HepG2 (cell line): ENCODE results near the gene ABCF1. TPM values are rescaled to one million over a fixed set of nuclear protein-coding genes. Genes with fewer than 3 reads are reported as not detected.

Experiments used
- ATAC-seq: fragments of 200-7000 bp; cut with Tn5 transposase; 3 replicates; pipeline ENCODE4 v1.9.1; 2020; ENCODE audit warnings: mild to moderate bottlenecking, moderate library complexity
- BruUV-seq: library from RNA; stranded (reverse); fragments of 400-500 nt; replicated peaks from 2 replicates; lab custom pipeline; 2021; lab: Mats Ljungman, UMichigan
- CTCF ChIA-PET: fragments of 300-600 bp; formaldehyde crosslinking; extraction: SDS; loops from one replicate; lab custom pipeline; 2021; ENCODE audit warnings: low total read pairs, inconsistent platforms, low intra/inter-chr PET ratio; lab: Yijun Ruan, JAX
- POLR2A ChIA-PET: fragments of 350-600 bp; sonication (Branson Sonifier 250); formaldehyde crosslinking; loops from one replicate; lab custom pipeline; 2020; ENCODE audit warnings: antibody characterized with exemption, inconsistent platforms; lab: Yijun Ruan, JAX
- DNase-seq: peaks from one replicate; pipeline ENCODE4 v3.0.0-alpha.2; 2015; ENCODE audit warnings: low spot score
- FAIRE-seq: peaks from 3 replicates; lab custom pipeline; 2011; peaks lifted over from hg19 to GRCh38; lab: Jason Lieb, UNC
- H2AFZ ChIP-seq: one replicate; pipeline ENCODE4 v1.6.1; 2011; ENCODE audit warnings: low read length, inconsistent platforms
- H3K27ac ChIP-seq: fragments of 300-600 bp; 3 replicates; pipeline ENCODE4 v1.8.0; 2011; ENCODE audit warnings: mixed run types, mild to moderate bottlenecking, mixed read lengths, low read length, inconsistent platforms; ENCODE audit not compliant: insufficient read depth; ENCODE audit errors: extremely low read length
- H3K27me3 ChIP-seq, 2 experiments: fragments of 200-600 bp in 1 of 2; 2 replicates in 1 of 2; 3 replicates in 1 of 2; pipeline versions ENCODE4 v1.6.0 to v1.8.0; 2011; ENCODE audit warnings: low read length in 2 of 2, mild to moderate bottlenecking in 2 of 2, moderate library complexity in 2 of 2, inconsistent platforms in 1 of 2; ENCODE audit not compliant: insufficient read depth in 2 of 2, control insufficient read depth in 1 of 2
- H3K36me3 ChIP-seq, 2 experiments: fragments of 200-600 bp in 1 of 2; replicated peaks in 1 of 2; 2 replicates in 1 of 2; 3 replicates in 1 of 2; pipeline versions ENCODE4 v1.5.1 to v1.8.0; 2011; ENCODE audit warnings: low read length in 2 of 2, inconsistent platforms in 1 of 2; ENCODE audit not compliant: insufficient read depth in 2 of 2, control insufficient read depth in 1 of 2
- H3K4me1 ChIP-seq: 2 replicates; pipeline ENCODE4 v1.5.1; 2012; ENCODE audit warnings: low read length, inconsistent platforms; ENCODE audit not compliant: insufficient read depth
- H3K4me2 ChIP-seq: 2 replicates; pipeline ENCODE4 v1.6.0; 2011; ENCODE audit warnings: low read depth, low read length, inconsistent platforms
- H3K4me3 ChIP-seq, 3 experiments: fragments of 200-600 bp in 1 of 3; sonication (generic), shearing (Covaris generic) in 1 of 3; replicated peaks in 1 of 3; 2 replicates each; pipeline ENCODE4 v1.5.1; 2011 to 2016; ENCODE audit warnings: low read length in 3 of 3, inconsistent platforms in 2 of 3, low read depth in 2 of 3, mild to moderate bottlenecking in 2 of 3, control low read depth in 1 of 3, mixed read lengths in 1 of 3; ENCODE audit not compliant: insufficient read depth in 1 of 3
- H3K79me2 ChIP-seq: one replicate; pipeline ENCODE4 v1.6.1; 2011; ENCODE audit warnings: low read length, inconsistent platforms; ENCODE audit not compliant: insufficient read depth
- H3K9ac ChIP-seq: 2 replicates; pipeline ENCODE4 v1.6.0; 2011; ENCODE audit warnings: mild to moderate bottlenecking, low read depth, low read length, inconsistent platforms; ENCODE audit not compliant: insufficient read depth
- H3K9me3 ChIP-seq: 2 replicates; pipeline ENCODE4 v1.5.1; 2012; ENCODE audit warnings: mild to moderate bottlenecking, low read length
- H4K20me1 ChIP-seq: 2 replicates; pipeline ENCODE4 v1.6.0; 2011; ENCODE audit warnings: inconsistent platforms, mild to moderate bottlenecking, low read length, moderate library complexity; ENCODE audit not compliant: insufficient read depth
- ATF5 ChIP-seq: sonication (generic); formaldehyde crosslinking; IDR thresholded peaks from 2 replicates; pipeline ENCODE4 v1.4.0; 2020; ENCODE audit warnings: mild to moderate bottlenecking, low read depth, missing genetic modification reagents
- CEBPG ChIP-seq: IDR thresholded peaks from 2 replicates; pipeline ENCODE4 v1.6.1; 2016
- GATA4 ChIP-seq: sonication (generic); IDR thresholded peaks from 2 replicates; pipeline ENCODE4 v1.6.1; 2016; ENCODE audit warnings: antibody characterized with exemption, low read depth, borderline replicate concordance
- HNRNPL ChIP-seq: fragments of 200-400 bp; formaldehyde crosslinking; IDR thresholded peaks from 2 replicates; pipeline ENCODE4 v1.6.1; 2017; ENCODE audit warnings: mild to moderate bottlenecking, low read depth, low read length
- POLR2AphosphoS2 ChIP-seq: IDR thresholded peaks from 2 replicates; pipeline ENCODE4 v1.6.1; 2011; ENCODE audit warnings: low read depth, low read length, improper control_type of control experiment
- RBM22 ChIP-seq: fragments of 200-400 bp; formaldehyde crosslinking; optimal IDR thresholded peaks from 2 replicates; pipeline ENCODE3; 2017; ENCODE audit warnings: mild to moderate bottlenecking, low read length, moderate library complexity
- RBM39 ChIP-seq: fragments of 200-400 bp; formaldehyde crosslinking; IDR thresholded peaks from one replicate; pipeline ENCODE4 v1.6.1; 2018; ENCODE audit warnings: antibody characterized with exemption, mild to moderate bottlenecking, low read depth, low read length; ENCODE audit not compliant: poor library complexity, severe bottlenecking
- RCOR2 ChIP-seq: IDR thresholded peaks from 2 replicates; pipeline ENCODE4 v1.6.1; 2016; ENCODE audit warnings: missing biosample characterization, missing genetic modification reagents
- ZNF205 ChIP-seq: IDR thresholded peaks from 2 replicates; pipeline ENCODE4 v1.6.1; 2018; ENCODE audit warnings: missing biosample characterization, missing genetic modification reagents
- ZNF232 ChIP-seq: sonication (generic); formaldehyde crosslinking; IDR thresholded peaks from 2 replicates; pipeline ENCODE4 v1.4.0; 2020; ENCODE audit warnings: missing genetic modification reagents, borderline replicate concordance
- WGBS: methylation state at CpG from one replicate; pipeline ENCODE4 v1.1.6; 2017; ENCODE audit warnings: low lambda C conversion rate; 5-methylcytosine and 5-hydroxymethylcytosine counted together
- in situ Hi-C: cut with HindIII; loops from 2 replicates; pipeline ENCODE4 v1.10.0; 2017; ENCODE audit warnings: low pct_unique_long_range_greater_than_20kb; ENCODE audit not compliant: extremely low pct_ligation_motif_present
- intact Hi-C: fragments of 100-400 bp; cut with micrococcal nuclease; formaldehyde crosslinking; loops from one replicate; pipeline ENCODE4 v1.10.0; 2022; ENCODE audit not compliant: unreplicated experiment
- polyA plus RNA-seq, 8 experiments: library from polyadenylated mRNA; depleted of rRNA in 3 of 8; stranded (reverse) in 7 of 8; unstranded in 1 of 8; fragments of >200 nt; fragmentation: Illumina TruSeq in 4 of 8; extraction: Trizol in 4 of 8; gene quantifications; 2 replicates each; pipeline versions ENCODE4 v1.2.1 to v1.2.3, GENCODE V29; 2011 to 2016; ENCODE audit warnings: low read depth in 4 of 8, missing spikeins in 1 of 8, mixed read lengths in 1 of 8; ENCODE audit not compliant: insufficient read depth in 1 of 8
- total RNA-seq, 5 experiments: library from RNA; depleted of rRNA; stranded (reverse); fragments of >200 nt; fragmentation: Illumina TruSeq; extraction: Trizol; gene quantifications; 2 replicates each; pipeline ENCODE4 v1.2.3, GENCODE V29; 2016; ENCODE audit warnings: low read depth in 1 of 5
- TF ChIP-seq, protein P1 (sequence below): sonication (generic); formaldehyde crosslinking; IDR thresholded peaks from 2 replicates; pipeline ENCODE4 v1.5.1; 2020; ENCODE audit warnings: missing genetic modification reagents, mild to moderate bottlenecking, borderline replicate concordance
- TF ChIP-seq, protein P2 (sequence below): sonication (generic); formaldehyde crosslinking; IDR thresholded peaks from 2 replicates; pipeline ENCODE4 v1.5.1; 2020; ENCODE audit warnings: mild to moderate bottlenecking, missing genetic modification reagents, moderate library complexity
- TF ChIP-seq, protein P3 (sequence below): sonication (generic); formaldehyde crosslinking; IDR thresholded peaks from 2 replicates; pipeline ENCODE4 v1.5.0; 2020; ENCODE audit warnings: mild to moderate bottlenecking, missing genetic modification reagents

The ABCF1 gene
- total and polyA plus RNA-seq, 2 of the 13 experiments (the other 11 are each of a cell fraction or from before 2014, with no cell fraction given), result 25.4 to 98.9 TPM

DNA sequence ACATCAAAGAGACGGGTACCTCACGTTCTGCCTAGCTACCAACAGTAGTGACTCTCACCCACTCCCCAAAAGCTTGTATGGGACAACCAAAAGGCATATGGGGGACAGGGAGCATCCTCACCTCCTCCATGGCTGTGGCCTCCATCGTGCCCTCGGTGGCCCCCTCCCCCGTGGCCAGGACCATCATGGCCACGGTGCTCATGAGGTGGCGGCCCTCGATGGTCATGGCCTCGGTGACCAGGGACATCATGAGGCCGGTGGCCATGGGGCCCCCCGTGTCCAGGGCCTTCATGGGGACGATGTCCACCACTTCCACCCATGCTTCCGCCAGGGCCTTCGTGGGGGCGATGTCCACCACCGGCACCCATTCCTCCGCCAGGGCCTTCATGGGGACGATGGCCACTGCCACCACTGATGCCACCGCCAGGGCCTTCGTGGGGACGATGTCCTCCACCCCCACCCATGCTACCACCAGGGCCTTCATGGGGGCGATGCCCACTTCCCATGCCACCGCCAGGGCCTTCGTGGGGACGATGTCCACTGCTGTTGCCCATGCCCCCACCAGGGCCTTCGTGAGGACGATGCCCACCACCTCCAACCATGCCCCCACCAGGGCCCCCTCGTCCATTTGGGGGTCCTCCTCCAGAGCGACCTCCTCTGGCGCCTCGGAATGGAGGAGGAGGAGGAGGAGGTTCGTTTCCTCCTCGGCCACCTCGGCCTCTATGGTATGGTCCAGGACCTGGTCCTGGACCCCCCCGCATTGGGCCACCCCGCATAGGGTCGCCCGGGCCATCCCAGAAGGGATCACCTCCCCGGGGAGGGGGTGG is 30.8 kb downstream of the ABCF1 start:
- ATAC-seq, result peak; percentile 2
- ChIA-PET POLR2A (interaction anchor here (1.2 to 10.8 kb wide), 6 partner anchors 8 to 71 kb away, joined by 3 to 172 read pairs (median 4); partner anchors contain the start of genes ABCF1 and DHX16), CTCF (no interaction called here)
- H3K79me2 ChIP-seq, result no peaks in the 10 kb centered on the region
- in situ Hi-C loops, result loop anchor here (5.0 kb wide), 1 partner anchor 120 kb away; no protein-coding TSS in a partner anchor
- 96% methylated on average over 37 of the region's 39 CpGs for WGBS
- no peaks in the 10 kb centered on the region for H4K20me1 ChIP-seq
- no peaks in the 10 kb centered on the region for H3K27me3 ChIP-seq
- no peaks in the 10 kb centered on the region for H3K9me3 ChIP-seq
- peaks cover 48 to 58% of the 10 kb centered on the region in 2 experiments for H3K36me3 ChIP-seq
- BruUV-seq, result no TSS peak
- no peak overlapping the region for H3K4me3 ChIP-seq
- no peak overlapping the region for H3K27ac ChIP-seq
- H3K4me1 ChIP-seq, result no peaks in the 10 kb centered on the region
- no peak for DNase-seq
- no peak overlapping the region for H3K4me2 ChIP-seq
- no peak overlapping the region for H3K9ac ChIP-seq
- no peak overlapping the region for H2AFZ ChIP-seq
- no peak for FAIRE-seq
- intact Hi-C loops, result no loop called here
- TF ChIP-seq, protein P1, sequence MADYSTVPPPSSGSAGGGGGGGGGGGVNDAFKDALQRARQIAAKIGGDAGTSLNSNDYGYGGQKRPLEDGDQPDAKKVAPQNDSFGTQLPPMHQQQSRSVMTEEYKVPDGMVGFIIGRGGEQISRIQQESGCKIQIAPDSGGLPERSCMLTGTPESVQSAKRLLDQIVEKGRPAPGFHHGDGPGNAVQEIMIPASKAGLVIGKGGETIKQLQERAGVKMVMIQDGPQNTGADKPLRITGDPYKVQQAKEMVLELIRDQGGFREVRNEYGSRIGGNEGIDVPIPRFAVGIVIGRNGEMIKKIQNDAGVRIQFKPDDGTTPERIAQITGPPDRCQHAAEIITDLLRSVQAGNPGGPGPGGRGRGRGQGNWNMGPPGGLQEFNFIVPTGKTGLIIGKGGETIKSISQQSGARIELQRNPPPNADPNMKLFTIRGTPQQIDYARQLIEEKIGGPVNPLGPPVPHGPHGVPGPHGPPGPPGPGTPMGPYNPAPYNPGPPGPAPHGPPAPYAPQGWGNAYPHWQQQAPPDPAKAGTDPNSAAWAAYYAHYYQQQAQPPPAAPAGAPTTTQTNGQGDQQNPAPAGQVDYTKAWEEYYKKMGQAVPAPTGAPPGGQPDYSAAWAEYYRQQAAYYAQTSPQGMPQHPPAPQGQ (CRISPR knock-in tag), result no peak
- peak; percentile 17; the same call in 1 of the 2 replicates for TF ChIP-seq POLR2AphosphoS2
- TF ChIP-seq HNRNPL, result peak; percentile 73
- peak; percentile 53 for TF ChIP-seq RBM22
- TF ChIP-seq ZNF232 (CRISPR knock-in tag), result no peak
- no peak for TF ChIP-seq ATF5 (CRISPR knock-in tag)
- TF ChIP-seq RBM39, result peak; percentile 41
- TF ChIP-seq ZNF205 (CRISPR knock-in tag), result no peak
- TF ChIP-seq, protein P2, sequence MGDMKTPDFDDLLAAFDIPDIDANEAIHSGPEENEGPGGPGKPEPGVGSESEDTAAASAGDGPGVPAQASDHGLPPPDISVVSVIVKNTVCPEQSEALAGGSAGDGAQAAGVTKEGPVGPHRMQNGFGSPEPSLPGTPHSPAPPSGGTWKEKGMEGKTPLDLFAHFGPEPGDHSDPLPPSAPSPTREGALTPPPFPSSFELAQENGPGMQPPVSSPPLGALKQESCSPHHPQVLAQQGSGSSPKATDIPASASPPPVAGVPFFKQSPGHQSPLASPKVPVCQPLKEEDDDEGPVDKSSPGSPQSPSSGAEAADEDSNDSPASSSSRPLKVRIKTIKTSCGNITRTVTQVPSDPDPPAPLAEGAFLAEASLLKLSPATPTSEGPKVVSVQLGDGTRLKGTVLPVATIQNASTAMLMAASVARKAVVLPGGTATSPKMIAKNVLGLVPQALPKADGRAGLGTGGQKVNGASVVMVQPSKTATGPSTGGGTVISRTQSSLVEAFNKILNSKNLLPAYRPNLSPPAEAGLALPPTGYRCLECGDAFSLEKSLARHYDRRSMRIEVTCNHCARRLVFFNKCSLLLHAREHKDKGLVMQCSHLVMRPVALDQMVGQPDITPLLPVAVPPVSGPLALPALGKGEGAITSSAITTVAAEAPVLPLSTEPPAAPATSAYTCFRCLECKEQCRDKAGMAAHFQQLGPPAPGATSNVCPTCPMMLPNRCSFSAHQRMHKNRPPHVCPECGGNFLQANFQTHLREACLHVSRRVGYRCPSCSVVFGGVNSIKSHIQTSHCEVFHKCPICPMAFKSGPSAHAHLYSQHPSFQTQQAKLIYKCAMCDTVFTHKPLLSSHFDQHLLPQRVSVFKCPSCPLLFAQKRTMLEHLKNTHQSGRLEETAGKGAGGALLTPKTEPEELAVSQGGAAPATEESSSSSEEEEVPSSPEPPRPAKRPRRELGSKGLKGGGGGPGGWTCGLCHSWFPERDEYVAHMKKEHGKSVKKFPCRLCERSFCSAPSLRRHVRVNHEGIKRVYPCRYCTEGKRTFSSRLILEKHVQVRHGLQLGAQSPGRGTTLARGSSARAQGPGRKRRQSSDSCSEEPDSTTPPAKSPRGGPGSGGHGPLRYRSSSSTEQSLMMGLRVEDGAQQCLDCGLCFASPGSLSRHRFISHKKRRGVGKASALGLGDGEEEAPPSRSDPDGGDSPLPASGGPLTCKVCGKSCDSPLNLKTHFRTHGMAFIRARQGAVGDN (CRISPR knock-in tag), result peak; percentile 26; the same call in 1 of the 2 replicates
- no peak for TF ChIP-seq RCOR2 (CRISPR knock-in tag)
- TF ChIP-seq GATA4, result no peak
- no peak for TF ChIP-seq CEBPG
- TF ChIP-seq, protein P3, sequence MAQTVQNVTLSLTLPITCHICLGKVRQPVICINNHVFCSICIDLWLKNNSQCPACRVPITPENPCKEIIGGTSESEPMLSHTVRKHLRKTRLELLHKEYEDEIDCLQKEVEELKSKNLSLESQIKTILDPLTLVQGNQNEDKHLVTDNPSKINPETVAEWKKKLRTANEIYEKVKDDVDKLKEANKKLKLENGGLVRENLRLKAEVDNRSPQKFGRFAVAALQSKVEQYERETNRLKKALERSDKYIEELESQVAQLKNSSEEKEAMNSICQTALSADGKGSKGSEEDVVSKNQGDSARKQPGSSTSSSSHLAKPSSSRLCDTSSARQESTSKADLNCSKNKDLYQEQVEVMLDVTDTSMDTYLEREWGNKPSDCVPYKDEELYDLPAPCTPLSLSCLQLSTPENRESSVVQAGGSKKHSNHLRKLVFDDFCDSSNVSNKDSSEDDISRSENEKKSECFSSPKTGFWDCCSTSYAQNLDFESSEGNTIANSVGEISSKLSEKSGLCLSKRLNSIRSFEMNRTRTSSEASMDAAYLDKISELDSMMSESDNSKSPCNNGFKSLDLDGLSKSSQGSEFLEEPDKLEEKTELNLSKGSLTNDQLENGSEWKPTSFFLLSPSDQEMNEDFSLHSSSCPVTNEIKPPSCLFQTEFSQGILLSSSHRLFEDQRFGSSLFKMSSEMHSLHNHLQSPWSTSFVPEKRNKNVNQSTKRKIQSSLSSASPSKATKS (CRISPR knock-in tag), result no peak
